HG02870 (cell line): ENCODE measurements around the gene CPLX1.

ENCODE experiments used
- ATAC-seq: cut with Tn5 transposase; IDR thresholded peaks from one replicate; pipeline ENCODE4 v1.9.1; 2021; ENCODE audit warnings: mild to moderate bottlenecking, moderate library complexity; ENCODE audit not compliant: unreplicated experiment

The CPLX1 gene

GRCh38 chr4:825971-826330 is at the start of gene CPLX1:
TSS of gene CPLX1 (minus strand) at chr4:826129. CDS start at chr4:824522, 1,607 bp downstream.
- no peak for ATAC-seq

- ATAC-seq, result no peak
These were observed 49.3 kb upstream of the CPLX1 start for GRCh38 chr4:874971-875817.

GRCh38 chr4:874056-874455 is 48.1 kb upstream of the CPLX1 start:
- no peak for ATAC-seq

GRCh38 chr4:872241-872981 is 46.5 kb upstream of the CPLX1 start:
- ATAC-seq, result no peak

- no peak for ATAC-seq
These were observed 45.6 kb upstream of the CPLX1 start for GRCh38 chr4:871484-871883.

- ATAC-seq, result no peak
These were observed 45.0 kb upstream of the CPLX1 start for GRCh38 chr4:870951-871350.

GRCh38 chr4:869776-870175 is 43.8 kb upstream of the CPLX1 start:
- ATAC-seq, result no peak

GRCh38 chr4:868421-868820 is 42.5 kb upstream of the CPLX1 start:
- no peak for ATAC-seq

GRCh38 chr4:867526-868250 is 41.8 kb upstream of the CPLX1 start:
- ATAC-seq, result no peak

GRCh38 chr4:866761-867390 is 40.9 kb upstream of the CPLX1 start:
- ATAC-seq, result no peak

- ATAC-seq, result no peak
These were observed 40.3 kb upstream of the CPLX1 start for GRCh38 chr4:866068-866760.

GRCh38 chr4:865572-865971 is 39.6 kb upstream of the CPLX1 start:
- no peak for ATAC-seq

- ATAC-seq, result no peak
These were observed 39.2 kb upstream of the CPLX1 start for GRCh38 chr4:865121-865465.

GRCh38 chr4:864456-865120 is 38.7 kb upstream of the CPLX1 start:
- ATAC-seq, result no peak

GRCh38 chr4:860561-860960 is 34.6 kb upstream of the CPLX1 start:
- no peak for ATAC-seq

- no peak for ATAC-seq
These were observed 33.6 kb upstream of the CPLX1 start for GRCh38 chr4:859496-859895.

GRCh38 chr4:858831-859451 is 33.0 kb upstream of the CPLX1 start:
- no peak for ATAC-seq

GRCh38 chr4:858041-858481 is 32.1 kb upstream of the CPLX1 start:
- ATAC-seq, result no peak

- no peak for ATAC-seq
These were observed 31.5 kb upstream of the CPLX1 start for GRCh38 chr4:857461-857860.
